ENCODE data around the gene WDR88. TPM values are rescaled to one million over a fixed set of nuclear protein-coding genes. Genes with fewer than 3 reads are reported as not detected.

WDR88 gene
- total RNA-seq, 4 donors from 2014 or later: not detected

DNA sequence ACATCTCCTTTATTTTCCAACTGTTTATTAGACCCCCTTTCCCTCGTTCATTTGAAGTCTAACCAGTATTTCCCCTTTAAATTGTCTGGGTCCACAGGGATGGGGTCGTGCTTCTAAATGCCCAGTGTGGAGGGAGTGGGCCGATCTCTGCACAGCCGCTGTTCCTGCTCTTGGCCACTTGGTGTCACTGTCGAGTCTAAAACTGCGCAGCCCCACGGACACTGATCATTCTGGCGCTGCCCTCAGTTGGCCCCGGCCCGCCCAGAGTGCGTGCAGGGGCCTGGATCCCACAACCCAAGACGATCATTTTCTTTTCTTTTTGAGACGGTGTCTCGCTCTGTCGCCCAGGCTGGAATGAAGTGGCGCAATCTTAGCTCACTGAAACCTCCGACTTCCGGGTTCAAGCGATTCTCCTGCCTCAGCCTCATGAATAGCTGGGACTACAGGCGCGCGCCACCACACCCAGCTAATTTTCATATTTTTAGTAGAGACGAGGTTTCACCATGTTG lies 12.0 kb downstream of the WDR88 start:
- H3K27ac ChIP-seq (replicated peaks in 1 of 4): no peak overlapping the region
- intact Hi-C loops (cut with DNase I): loop anchor here (5.0 kb wide), 2 partner anchors 38 to 263 kb away; no protein-coding TSS in a partner anchor
- H3K4me3 ChIP-seq: no peak overlapping the region
- no peaks in the 10 kb centered on the region for H3K36me3 ChIP-seq
- no peak for TF ChIP-seq EP300 (IDR thresholded peaks at IDR 0.05)
- TF ChIP-seq, protein P1, sequence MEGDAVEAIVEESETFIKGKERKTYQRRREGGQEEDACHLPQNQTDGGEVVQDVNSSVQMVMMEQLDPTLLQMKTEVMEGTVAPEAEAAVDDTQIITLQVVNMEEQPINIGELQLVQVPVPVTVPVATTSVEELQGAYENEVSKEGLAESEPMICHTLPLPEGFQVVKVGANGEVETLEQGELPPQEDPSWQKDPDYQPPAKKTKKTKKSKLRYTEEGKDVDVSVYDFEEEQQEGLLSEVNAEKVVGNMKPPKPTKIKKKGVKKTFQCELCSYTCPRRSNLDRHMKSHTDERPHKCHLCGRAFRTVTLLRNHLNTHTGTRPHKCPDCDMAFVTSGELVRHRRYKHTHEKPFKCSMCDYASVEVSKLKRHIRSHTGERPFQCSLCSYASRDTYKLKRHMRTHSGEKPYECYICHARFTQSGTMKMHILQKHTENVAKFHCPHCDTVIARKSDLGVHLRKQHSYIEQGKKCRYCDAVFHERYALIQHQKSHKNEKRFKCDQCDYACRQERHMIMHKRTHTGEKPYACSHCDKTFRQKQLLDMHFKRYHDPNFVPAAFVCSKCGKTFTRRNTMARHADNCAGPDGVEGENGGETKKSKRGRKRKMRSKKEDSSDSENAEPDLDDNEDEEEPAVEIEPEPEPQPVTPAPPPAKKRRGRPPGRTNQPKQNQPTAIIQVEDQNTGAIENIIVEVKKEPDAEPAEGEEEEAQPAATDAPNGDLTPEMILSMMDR (IDR thresholded peaks at IDR 0.05): peak in 2 of 3 experiments; percentile 91 to 92
- TF ChIP-seq POLR2AphosphoS5 (IDR thresholded peaks at IDR 0.05): peak in 1 of 2 donors; percentile 40
- no peak for TF ChIP-seq POLR2A (IDR thresholded peaks at IDR 0.05; ENCODE audit: low read depth)
- H3K27me3 ChIP-seq: peaks cover 0 to 15% (median 0%) of the 10 kb centered on the region in 4 donors
- WGBS: 33% methylated on average over 23 of the region's 23 CpGs
- no peaks in the 10 kb centered on the region for H3K9me3 ChIP-seq
- DNase-seq (ENCODE audit: extremely low spot score): no peak
- peaks cover 0 to 8% (median 6%) of the 10 kb centered on the region in 4 donors for H3K4me1 ChIP-seq

DNA sequence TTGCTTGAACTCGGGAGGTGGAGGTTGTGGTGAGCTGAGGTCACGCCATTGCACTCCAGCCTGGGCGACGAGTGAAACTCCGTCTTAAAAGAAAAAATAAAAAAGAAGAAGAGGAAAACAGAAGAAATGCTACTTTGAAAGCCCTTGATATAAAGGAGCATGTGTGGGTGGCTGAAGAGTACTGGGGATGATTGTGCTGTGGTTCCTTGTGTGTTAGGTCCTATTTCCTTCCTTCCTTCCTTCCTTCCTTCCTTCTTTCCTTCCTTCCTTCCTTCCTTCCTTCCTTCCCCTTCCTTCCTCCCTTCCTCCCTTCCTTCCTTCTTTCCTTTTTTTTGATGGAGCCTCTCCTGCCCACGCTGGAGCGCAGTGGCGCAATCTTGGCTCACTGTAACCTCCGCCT lies 14.3 kb downstream of the WDR88 start:
- H3K4me3 ChIP-seq: no peak overlapping the region
- H3K4me1 ChIP-seq: peaks cover 0 to 8% (median 6%) of the 10 kb centered on the region in 4 donors
- intact Hi-C loops (cut with DNase I): no loop called here
- no peaks in the 10 kb centered on the region for H3K9me3 ChIP-seq
- WGBS: 91% methylated on average over 9 of the region's 9 CpGs
- TF ChIP-seq POLR2AphosphoS5 (IDR thresholded peaks at IDR 0.05) (no peak), EP300 (IDR thresholded peaks at IDR 0.05) (no peak), POLR2A (IDR thresholded peaks at IDR 0.05; ENCODE audit: low read depth) (no peak)
- TF ChIP-seq, protein P1 (IDR thresholded peaks at IDR 0.05): no peak
- no peak overlapping the region for H3K27ac ChIP-seq (replicated peaks in 1 of 4)
- DNase-seq (ENCODE audit: extremely low spot score): no peak
- peaks cover 0 to 11% (median 0%) of the 10 kb centered on the region in 4 donors for H3K27me3 ChIP-seq
- H3K36me3 ChIP-seq: no peaks in the 10 kb centered on the region

DNA sequence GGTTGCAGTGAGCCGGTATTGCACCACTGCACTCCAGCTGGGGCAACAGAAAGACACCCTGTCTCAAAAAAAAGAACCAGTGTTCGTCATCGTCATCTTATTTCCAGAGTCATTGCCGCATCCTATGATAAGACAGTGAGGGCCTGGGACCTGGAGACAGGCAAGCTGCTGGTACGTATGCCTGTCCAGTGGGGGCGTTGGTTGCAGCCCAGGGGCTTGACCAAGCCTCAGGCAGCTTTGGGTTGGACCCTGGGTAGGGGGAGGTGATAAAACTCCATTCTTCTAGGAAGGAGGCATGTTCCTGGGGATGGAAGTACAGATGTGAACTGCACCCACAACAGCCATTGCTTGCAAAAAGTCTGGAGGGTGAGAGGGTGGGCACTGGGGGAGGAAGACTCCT lies 15.6 kb downstream of the WDR88 start:
- TF ChIP-seq EP300 (IDR thresholded peaks at IDR 0.05): no peak
- no peak for TF ChIP-seq POLR2AphosphoS5 (IDR thresholded peaks at IDR 0.05)
- TF ChIP-seq, protein P1 (IDR thresholded peaks at IDR 0.05): no peak
- TF ChIP-seq POLR2A (IDR thresholded peaks at IDR 0.05; ENCODE audit: low read depth): no peak
- H3K4me1 ChIP-seq: peaks cover 0 to 8% (median 6%) of the 10 kb centered on the region in 4 donors
- no peaks in the 10 kb centered on the region for H3K36me3 ChIP-seq
- H3K4me3 ChIP-seq: no peak overlapping the region
- H3K27ac ChIP-seq (replicated peaks in 1 of 4): no peak overlapping the region
- H3K27me3 ChIP-seq: peaks cover 0 to under 1% (median 0%) of the 10 kb centered on the region in 4 donors
- intact Hi-C loops (cut with DNase I): no loop called here
- DNase-seq (ENCODE audit: extremely low spot score): no peak
- H3K9me3 ChIP-seq: no peaks in the 10 kb centered on the region
- WGBS: 88% methylated on average over 6 of the region's 6 CpGs

DNA sequence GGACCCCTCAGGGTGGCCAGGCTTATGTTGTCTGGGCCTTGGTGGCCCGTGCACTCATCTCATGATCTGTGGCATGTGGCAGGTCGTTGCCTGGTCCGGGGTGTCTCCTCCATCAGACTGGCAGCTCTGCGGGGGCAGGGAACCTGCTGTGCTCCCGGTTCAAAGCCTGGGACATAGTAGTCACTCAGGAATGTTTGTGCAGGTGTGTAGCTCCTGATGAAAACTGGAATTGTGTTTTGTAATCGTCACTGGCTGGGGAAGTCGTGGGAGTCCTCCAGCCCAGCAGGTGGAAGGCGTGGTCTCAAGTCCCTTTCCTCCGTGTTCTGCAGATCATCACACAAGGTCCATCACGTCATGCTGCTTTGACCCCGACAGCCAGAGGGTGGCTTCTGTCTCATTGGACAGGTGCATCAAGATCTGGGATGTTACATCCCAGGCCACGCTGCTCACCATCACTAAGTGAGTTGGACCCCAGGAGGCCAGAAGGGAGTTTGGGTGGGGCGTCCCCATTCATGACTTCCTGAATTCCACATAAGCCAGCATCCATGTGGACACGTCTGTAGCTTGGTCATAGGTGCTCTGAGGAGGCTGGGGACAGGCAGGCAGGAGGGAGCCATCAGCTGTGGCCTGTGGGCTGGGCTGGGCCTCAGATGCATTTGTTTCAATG lies 19.1 kb downstream of the WDR88 start:
- Histone ChIP-seq H3K9me3 (no peaks in the 10 kb centered on the region), H3K4me1 (no peaks in the 10 kb centered on the region), H3K27me3 (no peaks in the 10 kb centered on the region), H3K4me3 (no peak overlapping the region), H3K27ac (replicated peaks in 1 of 4) (no peak overlapping the region), H3K36me3 (no peaks in the 10 kb centered on the region)
- no peak for DNase-seq (ENCODE audit: extremely low spot score)
- TF ChIP-seq POLR2AphosphoS5 (IDR thresholded peaks at IDR 0.05) (no peak), POLR2A (IDR thresholded peaks at IDR 0.05; ENCODE audit: low read depth) (no peak), EP300 (IDR thresholded peaks at IDR 0.05) (no peak)
- TF ChIP-seq, protein P1 (IDR thresholded peaks at IDR 0.05): no peak
- intact Hi-C loops (cut with DNase I): no loop called here
- 72% methylated on average over 12 of the region's 14 CpGs for WGBS
